Measurements from ENCODE around the gene BHLHA15. TPM values are rescaled to one million over a fixed set of nuclear protein-coding genes. Genes with fewer than 3 reads are reported as not detected.

BHLHA15 gene
- total RNA-seq, 3 donors from 2014 or later, result 0.59 to 2.3 TPM; not detected in 1

GRCh38 chr7:98213296-98213887 is 2.2 kb downstream of the BHLHA15 start:
- no peak for DNase-seq (ENCODE audit: low spot score in 2 of 2)
- Histone ChIP-seq H3K36me3 (no peaks in the 10 kb centered on the region), H3K27ac (no peak overlapping the region), H3K27me3 (no peaks in the 10 kb centered on the region), H3K9me3 (no peaks in the 10 kb centered on the region), H3K4me3 (no peak overlapping the region), H3K4me1 (no peaks in the 10 kb centered on the region)
- intact Hi-C loops (cut with DNase I; ENCODE audit: low total_unique reads), result no loop called here
- TF ChIP-seq CTCF (IDR thresholded peaks at IDR 0.05) (no peak), POLR2AphosphoS5 (IDR thresholded peaks at IDR 0.05) (no peak), POLR2A (IDR thresholded peaks at IDR 0.05) (no peak)

GRCh38 chr7:98213888-98214810 is 2.9 kb downstream of the BHLHA15 start:
- H3K27me3 ChIP-seq, result no peaks in the 10 kb centered on the region
- intact Hi-C loops (cut with DNase I; ENCODE audit: low total_unique reads), result no loop called here

GRCh38 chr7:98214811-98215321 is 3.6 kb downstream of the BHLHA15 start:
- H3K9me3 ChIP-seq, result no peaks in the 10 kb centered on the region
- H3K4me3 ChIP-seq, result no peak overlapping the region
- H3K27me3 ChIP-seq, result no peaks in the 10 kb centered on the region
- no peaks in the 10 kb centered on the region for H3K4me1 ChIP-seq
- intact Hi-C loops (cut with DNase I; ENCODE audit: low total_unique reads), result no loop called here
- H3K36me3 ChIP-seq, result no peaks in the 10 kb centered on the region
- H3K27ac ChIP-seq, result no peak overlapping the region
- no peak for TF ChIP-seq POLR2AphosphoS5 (IDR thresholded peaks at IDR 0.05)
- TF ChIP-seq POLR2A (IDR thresholded peaks at IDR 0.05), result no peak
- TF ChIP-seq CTCF (IDR thresholded peaks at IDR 0.05), result no peak
- peak in 1 of 2 donors; percentile 35 for DNase-seq (ENCODE audit: low spot score in 2 of 2)

More at GRCh38 chr7:98213888-98214810, 2.9 kb downstream of the BHLHA15 start:
- Histone ChIP-seq H3K4me3 (no peak overlapping the region), H3K4me1 (no peaks in the 10 kb centered on the region), H3K9me3 (no peaks in the 10 kb centered on the region), H3K27ac (no peak overlapping the region), H3K36me3 (no peaks in the 10 kb centered on the region)
- DNase-seq (ENCODE audit: low spot score in 2 of 2), result peak; percentile 28 to 49
- no peak for TF ChIP-seq CTCF (IDR thresholded peaks at IDR 0.05)
- no peak for TF ChIP-seq POLR2AphosphoS5 (IDR thresholded peaks at IDR 0.05)
- TF ChIP-seq POLR2A (IDR thresholded peaks at IDR 0.05), result no peak

GRCh38 chr7:98215561-98216495 is 4.6 kb downstream of the BHLHA15 start:
- peak in 1 of 2 donors; percentile 51 for DNase-seq (ENCODE audit: low spot score in 2 of 2)
- H3K27me3 ChIP-seq, result no peaks in the 10 kb centered on the region
- no peaks in the 10 kb centered on the region for H3K9me3 ChIP-seq
- no peak overlapping the region for H3K4me3 ChIP-seq
- intact Hi-C loops (cut with DNase I; ENCODE audit: low total_unique reads), result no loop called here
- TF ChIP-seq POLR2A (IDR thresholded peaks at IDR 0.05), result no peak
- no peak for TF ChIP-seq CTCF (IDR thresholded peaks at IDR 0.05)
- no peak for TF ChIP-seq POLR2AphosphoS5 (IDR thresholded peaks at IDR 0.05)
- no peak overlapping the region for H3K27ac ChIP-seq
- no peaks in the 10 kb centered on the region for H3K36me3 ChIP-seq
- H3K4me1 ChIP-seq, result no peaks in the 10 kb centered on the region

Measured in breast epithelium (tissue), 4 donors.